Lung (tissue), 12 donors: ENCODE measurements around the gene CPE. TPM values are rescaled to one million over a fixed set of nuclear protein-coding genes. Genes with fewer than 3 reads are reported as not detected.

ENCODE experiments used
- ATAC-seq: fragments of 200-7000 bp; cut with Tn5 transposase; one replicate; pipeline ENCODE4 v1.9.1; 2020; ENCODE audit warnings: moderate number of reproducible peaks; ENCODE audit not compliant: insufficient read depth, low FRiP score
- DNase-seq, 3 donors: peaks; one replicate each; pipeline ENCODE4 v3.0.0-alpha.2; 2013 to 2017
- H3K27ac ChIP-seq, 2 donors: one replicate each; pipeline ENCODE4 v1.5.1; 2013; ENCODE audit warnings: mild to moderate bottlenecking in 2 of 2, moderate library complexity in 2 of 2, control low read depth in 1 of 2, inconsistent platforms in 1 of 2, low read depth in 1 of 2, low read length in 1 of 2
- H3K27me3 ChIP-seq, 3 donors: one replicate each; pipeline ENCODE4 v1.5.1; 2013; ENCODE audit warnings: low read length in 2 of 3; ENCODE audit not compliant: control insufficient read depth in 3 of 3, insufficient read depth in 3 of 3
- H3K36me3 ChIP-seq, 4 donors: one replicate each; pipeline ENCODE4 v1.5.1; 2013; ENCODE audit warnings: low read length in 4 of 4, mild to moderate bottlenecking in 1 of 4, moderate library complexity in 1 of 4; ENCODE audit not compliant: control insufficient read depth in 4 of 4, insufficient read depth in 4 of 4
- H3K4me1 ChIP-seq, 5 donors: one replicate each; pipeline ENCODE4 v1.5.1; 2013; ENCODE audit warnings: low read length in 5 of 5, mild to moderate bottlenecking in 2 of 5, moderate library complexity in 1 of 5; ENCODE audit not compliant: control insufficient read depth in 5 of 5, insufficient read depth in 5 of 5
- H3K4me3 ChIP-seq: one replicate; pipeline ENCODE4 v1.5.1; 2013; ENCODE audit warnings: mild to moderate bottlenecking, control low read depth, moderate library complexity
- H3K9ac ChIP-seq, 2 donors: one replicate each; pipeline ENCODE4 v1.5.1; 2013; ENCODE audit warnings: low read length in 2 of 2, control low read depth in 1 of 2; ENCODE audit not compliant: insufficient read depth in 1 of 2
- H3K9me3 ChIP-seq, 4 donors: one replicate each; pipeline ENCODE4 v1.5.1; 2013; ENCODE audit warnings: low read length in 3 of 4, mild to moderate bottlenecking in 1 of 4, moderate library complexity in 1 of 4; ENCODE audit not compliant: control insufficient read depth in 4 of 4, insufficient read depth in 3 of 4
- CTCF ChIP-seq: IDR thresholded peaks from 2 replicates; pipeline ENCODE4 v1.5.1; 2012; ENCODE audit warnings: mild to moderate bottlenecking; ENCODE audit errors: control extremely low read depth, extremely low read depth
- WGBS, 2 donors: extraction: QIAGEN DNeasy Blood & Tissue Kit; methylation state at CpG; one replicate each; pipeline ENCODE4 v1.1.7; 2013; 5-methylcytosine and 5-hydroxymethylcytosine counted together
- polyA plus RNA-seq, 2 donors: library from polyadenylated mRNA; stranded (reverse); fragments of 200-250 nt; gene quantifications; one replicate each; pipeline ENCODE4 v1.2.1, GENCODE V29; 2013
- total RNA-seq, 2 donors: library from RNA; depleted of rRNA in 1 of 2; stranded (reverse); fragments of >200 nt in 1 of 2; gene quantifications; one replicate each; pipeline ENCODE4 v1.2.1, GENCODE V29; 2014 to 2021
- donor health status: control.
- donor health status: control.
- donor health status: Bipolar disorder and iron deficiency.
- donor health status: healthy.
- donor health status: DM: yes; HTN: yes; CAD: no.

CPE gene
- total and polyA plus RNA-seq, 4 donors: 6.6 to 135 (median 14.3) TPM

- no peaks in the 10 kb centered on the region for H3K9me3 ChIP-seq
- peaks cover 0 to 2% (median 0%) of the 10 kb centered on the region in 5 donors for H3K4me1 ChIP-seq
- ATAC-seq (no peak), DNase-seq (no peak)
- no peak overlapping the region for H3K27ac ChIP-seq
- no peak for TF ChIP-seq CTCF
- 77 to 96% methylated on average over 2 of the region's 2 CpGs for WGBS, 2 donors
- H3K27me3 ChIP-seq: peaks cover 0 to 3% (median 0%) of the 10 kb centered on the region in 3 donors
- H3K9ac ChIP-seq: no peak overlapping the region
- H3K4me3 ChIP-seq: no peak overlapping the region
- no peaks in the 10 kb centered on the region for H3K36me3 ChIP-seq
Observed at GRCh38 chr4:165361810-165362209, 17.0 kb upstream of the CPE start.

- DNase-seq (no peak), ATAC-seq (no peak)
- Histone ChIP-seq H3K27ac (no peak overlapping the region), H3K27me3 (peaks cover 0 to 3% (median 0%) of the 10 kb centered on the region in 3 donors), H3K4me3 (no peak overlapping the region), H3K36me3 (no peaks in the 10 kb centered on the region), H3K9ac (no peak overlapping the region), H3K9me3 (no peaks in the 10 kb centered on the region), H3K4me1 (peaks cover 0 to 2% (median 0%) of the 10 kb centered on the region in 5 donors)
- 75 to 86% methylated on average over 2 of the region's 2 CpGs for WGBS, 2 donors
- no peak for TF ChIP-seq CTCF
Observed at GRCh38 chr4:165364452-165365080, 14.2 kb upstream of the CPE start.

- no peak overlapping the region for H3K9ac ChIP-seq
- H3K27ac ChIP-seq: no peak overlapping the region
- no peak overlapping the region for H3K4me3 ChIP-seq
- 85 to 94% methylated on average over 4 of the region's 4 CpGs for WGBS, 2 donors
- no peaks in the 10 kb centered on the region for H3K9me3 ChIP-seq
- no peak for ATAC-seq
- DNase-seq: no peak
- no peaks in the 10 kb centered on the region for H3K4me1 ChIP-seq
- no peaks in the 10 kb centered on the region for H3K36me3 ChIP-seq
- no peak for TF ChIP-seq CTCF
- peaks cover 0 to 3% (median 0%) of the 10 kb centered on the region in 3 donors for H3K27me3 ChIP-seq
Observed at GRCh38 chr4:165367040-165367439, 11.8 kb upstream of the CPE start.

- H3K27ac ChIP-seq: no peak overlapping the region
- TF ChIP-seq CTCF: no peak
- no peak overlapping the region for H3K9ac ChIP-seq
- H3K4me3 ChIP-seq: no peak overlapping the region
- no peaks in the 10 kb centered on the region for H3K4me1 ChIP-seq
- peaks cover 0 to 3% (median 0%) of the 10 kb centered on the region in 3 donors for H3K27me3 ChIP-seq
- H3K36me3 ChIP-seq: no peaks in the 10 kb centered on the region
- ATAC-seq: no peak
- no peak for DNase-seq
- 90 to 96% methylated on average over 1 of the region's 1 CpG for WGBS, 2 donors
- no peaks in the 10 kb centered on the region for H3K9me3 ChIP-seq
Observed at GRCh38 chr4:165368114-165368513, 10.7 kb upstream of the CPE start.
